Vagina (tissue), 2 donors: Measurements from ENCODE around the gene SPINT2. TPM values are rescaled to one million over a fixed set of nuclear protein-coding genes. Genes with fewer than 3 reads are reported as not detected.
"Not testable (repeated sequence)": the region's sequence is repeated elsewhere in the genome, so short reads cannot be mapped to it uniquely, and the experiment has no call there.

Experiments used
- DNase-seq, 2 donors: peaks; one replicate each; pipeline ENCODE4 v3.0.0-alpha.2; 2017; ENCODE audit errors: extremely low spot score in 2 of 2
- H3K27ac ChIP-seq: fragments of 200-600 bp; sonication (generic); one replicate; pipeline ENCODE4 v1.5.1; 2019
- H3K27me3 ChIP-seq: fragments of 200-600 bp; sonication (generic); one replicate; pipeline ENCODE4 v1.5.1; 2019
- H3K36me3 ChIP-seq, 2 donors: fragments of 200-600 bp; sonication (generic); one replicate each; pipeline ENCODE4 v1.5.1; 2017 to 2019
- H3K4me1 ChIP-seq: fragments of 200-600 bp; sonication (generic); one replicate; pipeline ENCODE4 v1.5.1; 2019
- H3K4me3 ChIP-seq, 2 donors: fragments of 200-600 bp; sonication (generic); 1 replicate in 1 of 2; 2 replicates in 1 of 2; pipeline ENCODE4 v1.5.1; 2016 to 2019
- H3K9me3 ChIP-seq: fragments of 200-600 bp; sonication (generic); one replicate; pipeline ENCODE4 v1.5.1; 2019
- CTCF ChIP-seq, 3 experiments: fragments of 450-650 bp in 2 of 3; fragments of 200-600 bp in 1 of 3; sonication (generic) in 1 of 3; IDR thresholded peaks; one replicate each; pipeline ENCODE4 v1.5.1; 2017 to 2019; ENCODE audit warnings: antibody characterized with exemption in 3 of 3, mild to moderate bottlenecking in 2 of 3, moderate library complexity in 2 of 3
- POLR2A ChIP-seq, 2 donors: fragments of 450-650 bp; IDR thresholded peaks; one replicate each; pipeline ENCODE4 v1.6.1; 2017; ENCODE audit warnings: antibody characterized with exemption in 2 of 2, mild to moderate bottlenecking in 2 of 2, moderate library complexity in 2 of 2
- POLR2AphosphoS5 ChIP-seq, 2 donors: sonication (generic); formaldehyde crosslinking; IDR thresholded peaks; one replicate each; pipeline ENCODE4 v1.9.0; 2017; ENCODE audit warnings: antibody characterized with exemption in 2 of 2, mild to moderate bottlenecking in 2 of 2, low read depth in 1 of 2; ENCODE audit not compliant: insufficient read depth in 1 of 2
- intact Hi-C: fragments of 100-400 bp; cut with DNase I; formaldehyde crosslinking; loops from one replicate; pipeline ENCODE4 v1.15.1; 2023
- total RNA-seq: library from RNA; depleted of rRNA; stranded (reverse); fragments of >200 nt; gene quantifications from one replicate; pipeline ENCODE4 v1.2.3, GENCODE V29; 2016

Gene SPINT2
- total RNA-seq, 1 donor from 2014 or later: 174 TPM

GRCh38 chr19:38224014-38224862 is 40.1 kb upstream of the SPINT2 start, which contains the start of gene DPF1:
TSS of gene DPF1 (minus strand) at chr19:38224222. CDS start at chr19:38224142, 80 bp downstream.
- H3K4me1 ChIP-seq: peaks cover 23% of the 10 kb centered on the region
- peak within 1 kb of the TSS; percentile 28 to 36 for H3K4me3 ChIP-seq
- no peaks in the 10 kb centered on the region for H3K9me3 ChIP-seq
- intact Hi-C loops: loop anchor here (10.0 kb wide), 1 partner anchor 319 kb away; the partner anchor contains the start of genes SIPA1L3 and WDR87
- TF ChIP-seq POLR2AphosphoS5 (IDR thresholded peaks at IDR 0.05; ENCODE audit: insufficient read depth in 1 of 2, low read depth in 1 of 2) (no peak), CTCF (IDR thresholded peaks at IDR 0.05) (no peak), POLR2A (IDR thresholded peaks at IDR 0.05) (no peak)
- H3K36me3 ChIP-seq: no peaks in the 10 kb centered on the region
- no peak for DNase-seq
- no peak within 1 kb of the TSS for H3K27ac ChIP-seq
- H3K27me3 ChIP-seq: peaks cover 10% of the 10 kb centered on the region

- intact Hi-C loops: loop anchor here (5.0 to 10.0 kb wide), 2 partner anchors 320 to 758 kb away; partner anchors contain the start of genes SIPA1L3, WDR87, ZNF569 and ZNF570
- not testable (repeated sequence) for H3K9me3 ChIP-seq, H3K36me3 ChIP-seq, H3K27ac ChIP-seq, DNase-seq, H3K4me3 ChIP-seq
- H3K4me1 ChIP-seq: peaks cover 25% of the 10 kb centered on the region
- peaks cover 10% of the 10 kb centered on the region for H3K27me3 ChIP-seq
Observed at GRCh38 chr19:38224863-38225218, 39.5 kb upstream of the SPINT2 start.

GRCh38 chr19:38227287-38228004 is 36.9 kb upstream of the SPINT2 start:
- intact Hi-C loops: loop anchor here (5.0 to 10.0 kb wide), 2 partner anchors 323 to 760 kb away; partner anchors contain the start of genes SIPA1L3, WDR87, ZNF569 and ZNF570
- Histone ChIP-seq H3K27ac (no peak overlapping the region), H3K36me3 (no peaks in the 10 kb centered on the region), H3K27me3 (peaks cover 7% of the 10 kb centered on the region), H3K4me1 (peaks cover 25% of the 10 kb centered on the region), H3K4me3 (no peak overlapping the region), H3K9me3 (no peaks in the 10 kb centered on the region)
- DNase-seq: no peak
- TF ChIP-seq CTCF (IDR thresholded peaks at IDR 0.05) (no peak), POLR2A (IDR thresholded peaks at IDR 0.05) (no peak)

GRCh38 chr19:38228005-38228377 is 36.4 kb upstream of the SPINT2 start:
- Histone ChIP-seq H3K9me3 (no peaks in the 10 kb centered on the region), H3K36me3 (no peaks in the 10 kb centered on the region), H3K4me3 (no peak overlapping the region), H3K27ac (no peak overlapping the region), H3K27me3 (peaks cover 7% of the 10 kb centered on the region), H3K4me1 (peaks cover 25% of the 10 kb centered on the region)
- intact Hi-C loops: loop anchor here (5.0 to 10.0 kb wide), 2 partner anchors 323 to 761 kb away; partner anchors contain the start of genes SIPA1L3, WDR87, ZNF569 and ZNF570
- DNase-seq: no peak
- no peak for TF ChIP-seq POLR2A (IDR thresholded peaks at IDR 0.05)
- TF ChIP-seq CTCF (IDR thresholded peaks at IDR 0.05): no peak
- TF ChIP-seq POLR2AphosphoS5 (IDR thresholded peaks at IDR 0.05; ENCODE audit: insufficient read depth in 1 of 2, low read depth in 1 of 2): no peak

- H3K27me3 ChIP-seq: peaks cover 5% of the 10 kb centered on the region
- H3K4me1 ChIP-seq: peaks cover 23% of the 10 kb centered on the region
- intact Hi-C loops: loop anchor here (5.0 to 10.0 kb wide), 2 partner anchors 324 to 761 kb away; partner anchors contain the start of genes SIPA1L3, WDR87, ZNF569 and ZNF570
- TF ChIP-seq CTCF (IDR thresholded peaks at IDR 0.05): no peak
- no peak for TF ChIP-seq POLR2AphosphoS5 (IDR thresholded peaks at IDR 0.05; ENCODE audit: insufficient read depth in 1 of 2, low read depth in 1 of 2)
- no peak for TF ChIP-seq POLR2A (IDR thresholded peaks at IDR 0.05)
- H3K9me3 ChIP-seq: no peaks in the 10 kb centered on the region
- no peak for DNase-seq
- no peak overlapping the region for H3K27ac ChIP-seq
- H3K36me3 ChIP-seq: no peaks in the 10 kb centered on the region
- H3K4me3 ChIP-seq: peak overlapping the region in 1 of 2 donors; percentile 10
Observed at GRCh38 chr19:38228491-38229439, 35.6 kb upstream of the SPINT2 start.
